HCT116 (cell line): Measurements from ENCODE around the gene ANKLE1.

Experiments
- ATF3 ChIP-seq: IDR thresholded peaks from 2 replicates; pipeline ENCODE4 v1.6.1; 2012
- CTCF ChIP-seq, 3 experiments: fragments of 200-600 bp in 1 of 3; sonication (generic) in 1 of 3; IDR thresholded peaks in 2 of 3; conservative IDR thresholded peaks in 1 of 3; 2 replicates each; pipeline ENCODE4 v1.5.1; 2012 to 2017; ENCODE audit warnings: low read depth in 2 of 3, low read length in 2 of 3, antibody characterized with exemption in 1 of 3, borderline replicate concordance in 1 of 3, control low read depth in 1 of 3, mild to moderate bottlenecking in 1 of 3, mixed read lengths in 1 of 3, mixed run types in 1 of 3, moderate library complexity in 1 of 3; ENCODE audit not compliant: insufficient read depth in 1 of 3
- EZH2 ChIP-seq: fragments of 200-600 bp; sonication (generic); IDR thresholded peaks from 2 replicates; pipeline ENCODE4 v1.6.1; 2017; ENCODE audit warnings: antibody characterized with exemption, mixed run types
- EZH2phosphoT487 ChIP-seq: fragments of 200-600 bp; IDR thresholded peaks from 2 replicates; pipeline ENCODE4 v1.6.1; 2018; ENCODE audit warnings: antibody characterized with exemption, borderline replicate concordance
- FOSL1 ChIP-seq: IDR thresholded peaks from 2 replicates; pipeline ENCODE4 v1.6.1; 2012; ENCODE audit warnings: low read depth
- JUND ChIP-seq: IDR thresholded peaks from 2 replicates; pipeline ENCODE4 v1.6.1; 2012
- POLR2A ChIP-seq: IDR thresholded peaks from 2 replicates; pipeline ENCODE4 v1.7.0; 2011; ENCODE audit warnings: borderline replicate concordance; ENCODE audit not compliant: insufficient read depth, insufficient read length; ENCODE audit errors: extremely low read depth
- POLR2AphosphoS5 ChIP-seq: IDR thresholded peaks from 2 replicates; pipeline ENCODE4 v1.6.1; 2011; ENCODE audit warnings: mild to moderate bottlenecking, low read depth, low read length, moderate library complexity
- RAD21 ChIP-seq: IDR thresholded peaks from 2 replicates; pipeline ENCODE4 v1.6.1; 2012; ENCODE audit warnings: low read depth, mild to moderate bottlenecking
- REST ChIP-seq: IDR thresholded peaks from 2 replicates; pipeline ENCODE4 v1.6.1; 2012; ENCODE audit warnings: low read depth
- SRF ChIP-seq: IDR thresholded peaks from 2 replicates; pipeline ENCODE4 v1.6.1; 2012; ENCODE audit warnings: low read depth
- YY1 ChIP-seq: IDR thresholded peaks from 2 replicates; pipeline ENCODE4 v1.6.1; 2011; ENCODE audit warnings: low read length, low read depth, moderate library complexity, mild to moderate bottlenecking; ENCODE audit not compliant: insufficient replicate concordance; ENCODE audit errors: extremely low read depth
- ZNF274 ChIP-seq: fragments of 200-500 bp; sonication (Bioruptor generic); IDR thresholded peaks from 2 replicates; pipeline ENCODE4 v1.6.1; 2014; ENCODE audit warnings: mild to moderate bottlenecking, low read depth, low read length, inconsistent platforms

- no peak for TF ChIP-seq SRF
- TF ChIP-seq ATF3: no peak
- no peak for TF ChIP-seq CTCF (IDR thresholded peaks at IDR 0.05 in 2 of 3, conservative IDR thresholded peaks at IDR 0.05 in 1 of 3; ENCODE audit: borderline replicate concordance in 1 of 3, insufficient read depth in 1 of 3, low read depth in 2 of 3, low read length in 2 of 3)
- TF ChIP-seq POLR2AphosphoS5: no peak
- TF ChIP-seq EZH2: no peak
- TF ChIP-seq POLR2A: no peak
- no peak for TF ChIP-seq EZH2phosphoT487
- no peak for TF ChIP-seq REST
- TF ChIP-seq FOSL1: no peak
- no peak for TF ChIP-seq RAD21
- no peak for TF ChIP-seq YY1
- TF ChIP-seq ZNF274: no peak
- no peak for TF ChIP-seq JUND
Observed at GRCh38 chr19:17266589-17266974, 15.1 kb upstream of the ANKLE1 start.
